Renal cortical epithelial cell (primary cell): ENCODE results near the gene OPTN. TPM values are rescaled to one million over a fixed set of nuclear protein-coding genes. Genes with fewer than 3 reads are reported as not detected.
A peak's percentile ranks its signal among the peaks of the same experiment; 100 is the strongest.
"Not testable (repeated sequence)": the region's sequence is repeated elsewhere in the genome, so short reads cannot be mapped to it uniquely, and the experiment has no call there.

ENCODE experiments used
- DNase-seq: peaks from one replicate; pipeline ENCODE4 v3.0.0-alpha.2; 2011; ENCODE audit warnings: low read depth
- total RNA-seq: library from RNA; depleted of rRNA; stranded (reverse); fragments of >200 nt; gene quantifications from 2 replicates; pipeline ENCODE4 v1.2.3, GENCODE V29; 2014

Gene OPTN
- total RNA-seq, 1 donor from 2014 or later = 129 TPM

- no peak for DNase-seq
These were observed 21.0 kb downstream of the OPTN start for GRCh38 chr10:13120786-13121499.

- no peak for DNase-seq
These were observed 21.5 kb downstream of the OPTN start for GRCh38 chr10:13121500-13121854.

- no peak for DNase-seq
These were observed 36.7 kb downstream of the OPTN start for GRCh38 chr10:13136651-13137050.

GRCh38 chr10:13139150-13139549 is 39.2 kb downstream of the OPTN start:
- no peak for DNase-seq

- no peak for DNase-seq
These were observed 39.7 kb downstream of the OPTN start for GRCh38 chr10:13139676-13140075.

GRCh38 chr10:13140627-13141190 is 40.7 kb downstream of the OPTN start:
- no peak for DNase-seq

- DNase-seq = no peak
These were observed 43.8 kb downstream of the OPTN start for GRCh38 chr10:13143766-13144165.

GRCh38 chr10:13144814-13145213 is 44.9 kb downstream of the OPTN start:
- no peak for DNase-seq

- no peak for DNase-seq
These were observed 46.4 kb downstream of the OPTN start for GRCh38 chr10:13146379-13146778.

GRCh38 chr10:13147161-13147560 is 47.2 kb downstream of the OPTN start:
- DNase-seq = no peak

- DNase-seq = no peak
These were observed 52.3 kb downstream of the OPTN start for GRCh38 chr10:13152296-13152695.

GRCh38 chr10:13155860-13156259 is 55.9 kb downstream of the OPTN start:
- DNase-seq = not testable (repeated sequence)

- no peak for DNase-seq
These were observed 58.4 kb downstream of the OPTN start for GRCh38 chr10:13158401-13158800.

- peak; percentile 98 for DNase-seq
These were observed 61.2 kb downstream of the OPTN start, which contains the start of gene MCM10 for GRCh38 chr10:13160934-13161856. TSS of gene MCM10 (plus strand) at chr10:13161558. CDS start at chr10:13164203, 2,645 bp downstream.

GRCh38 chr10:13161857-13162271 is 61.9 kb downstream of the OPTN start:
- DNase-seq = no peak

- DNase-seq = no peak
These were observed 63.9 kb downstream of the OPTN start for GRCh38 chr10:13163859-13164258.

- no peak for DNase-seq
These were observed 65.2 kb downstream of the OPTN start for GRCh38 chr10:13165177-13165576.

- DNase-seq = no peak
These were observed 67.6 kb downstream of the OPTN start for GRCh38 chr10:13167568-13167967.

GRCh38 chr10:13168781-13169180 is 68.8 kb downstream of the OPTN start:
- no peak for DNase-seq

- no peak for DNase-seq
These were observed 73.7 kb downstream of the OPTN start for GRCh38 chr10:13173616-13174015.

- DNase-seq = no peak
These were observed 80.8 kb downstream of the OPTN start for GRCh38 chr10:13180788-13181187.

GRCh38 chr10:13182424-13182823 is 82.5 kb downstream of the OPTN start:
- DNase-seq = no peak

GRCh38 chr10:13183625-13184024 is 83.7 kb downstream of the OPTN start:
- DNase-seq = no peak
